COR-L47 (cell line): Measurements from ENCODE around the gene MSL1.

Experiments
- DNase-seq: peaks from one replicate; lab custom pipeline; 2025; lab: John Stamatoyannopoulos, UW

The MSL1 gene, protein sequence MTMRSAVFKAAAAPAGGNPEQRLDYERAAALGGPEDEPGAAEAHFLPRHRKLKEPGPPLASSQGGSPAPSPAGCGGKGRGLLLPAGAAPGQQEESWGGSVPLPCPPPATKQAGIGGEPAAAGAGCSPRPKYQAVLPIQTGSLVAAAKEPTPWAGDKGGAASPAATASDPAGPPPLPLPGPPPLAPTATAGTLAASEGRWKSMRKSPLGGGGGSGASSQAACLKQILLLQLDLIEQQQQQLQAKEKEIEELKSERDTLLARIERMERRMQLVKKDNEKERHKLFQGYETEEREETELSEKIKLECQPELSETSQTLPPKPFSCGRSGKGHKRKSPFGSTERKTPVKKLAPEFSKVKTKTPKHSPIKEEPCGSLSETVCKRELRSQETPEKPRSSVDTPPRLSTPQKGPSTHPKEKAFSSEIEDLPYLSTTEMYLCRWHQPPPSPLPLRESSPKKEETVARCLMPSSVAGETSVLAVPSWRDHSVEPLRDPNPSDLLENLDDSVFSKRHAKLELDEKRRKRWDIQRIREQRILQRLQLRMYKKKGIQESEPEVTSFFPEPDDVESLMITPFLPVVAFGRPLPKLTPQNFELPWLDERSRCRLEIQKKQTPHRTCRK

DNA sequence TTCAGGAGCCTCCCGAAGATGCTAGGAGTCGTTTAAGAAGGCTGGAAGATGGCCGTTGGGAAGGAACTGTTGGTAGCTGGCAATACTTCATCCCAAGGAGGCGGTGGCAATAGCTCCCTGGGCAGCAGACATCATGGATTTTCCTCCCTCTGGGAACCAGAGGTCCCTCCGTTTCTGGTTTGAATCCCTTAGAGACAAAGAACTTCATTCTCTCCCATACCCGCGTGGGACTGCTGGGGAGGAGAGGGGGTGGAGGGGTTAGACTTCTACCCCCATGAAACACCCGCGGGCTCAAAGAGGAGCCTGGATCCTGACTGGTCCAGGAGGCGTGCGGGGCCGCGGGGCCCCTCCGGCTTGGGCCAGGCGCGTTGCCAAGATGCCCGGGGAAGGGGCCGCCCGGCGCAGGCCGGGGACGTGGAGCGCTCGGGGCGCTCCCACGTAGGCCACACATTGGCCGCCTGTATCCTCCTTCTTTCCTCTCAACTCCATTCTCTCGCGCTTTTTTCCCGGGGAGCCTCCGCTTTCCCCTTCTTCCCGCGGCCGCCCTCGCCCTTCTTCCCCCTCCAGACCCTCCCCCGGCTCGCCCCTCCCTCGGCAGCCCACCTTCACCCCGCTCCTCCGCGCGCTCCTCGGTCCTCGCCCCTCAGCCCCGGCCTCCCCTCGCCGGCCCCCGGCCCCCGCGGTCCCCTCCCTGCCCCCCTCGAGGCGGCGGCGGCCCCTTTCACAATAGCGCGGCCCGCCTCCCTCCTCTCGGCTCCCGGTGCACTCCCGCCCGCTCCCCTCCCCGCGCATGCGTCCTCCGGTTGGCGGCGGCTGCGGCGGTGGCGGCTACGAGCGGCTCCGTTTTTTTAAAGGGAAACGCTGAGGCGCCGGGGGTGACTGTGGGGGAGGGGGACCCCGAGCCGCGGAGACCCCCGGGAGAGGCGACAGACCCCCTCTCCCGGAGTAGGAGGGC lies at the start of gene MSL1:
MSL1 (plus strand) TSS at position 791 of the 955 bp plus-strand sequence. CDS start 642 bp downstream, outside the sequence.
- peak; percentile 69 for DNase-seq

DNA sequence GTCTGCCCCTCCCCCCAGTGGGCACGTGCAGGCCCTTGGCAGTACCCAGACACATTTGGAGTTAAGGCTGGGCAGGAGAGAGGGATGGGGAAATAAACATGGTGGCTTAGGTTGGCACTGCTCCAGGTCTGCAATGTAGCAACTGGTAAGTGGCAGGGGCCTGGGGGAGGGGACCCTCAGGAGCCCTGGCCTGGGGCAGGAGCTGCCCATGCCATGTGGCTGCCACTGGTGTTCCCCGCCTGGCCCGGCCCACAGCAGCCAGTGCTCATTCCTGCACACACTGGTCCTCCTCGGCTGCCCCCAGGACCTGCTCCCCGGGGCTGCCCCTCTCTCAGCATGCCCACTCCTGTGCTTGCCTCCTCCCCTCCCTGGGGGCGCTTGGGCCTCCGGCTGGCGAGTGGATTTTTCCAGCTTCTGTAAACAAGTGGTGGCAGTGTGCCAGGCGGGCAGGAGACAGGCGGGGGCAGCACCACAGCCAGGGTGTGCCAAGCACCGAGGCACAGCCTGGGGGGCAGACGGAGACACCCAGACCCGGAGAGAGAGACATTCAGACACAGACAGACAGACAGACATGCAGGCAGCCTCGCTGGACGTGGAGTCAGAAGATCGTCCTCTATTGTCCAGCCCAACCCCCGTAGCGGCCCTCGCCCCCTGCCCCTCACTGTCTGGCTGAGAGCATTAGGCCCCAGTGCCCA lies 49.6 kb upstream of the MSL1 start:
- peak; percentile 96 for DNase-seq

DNA sequence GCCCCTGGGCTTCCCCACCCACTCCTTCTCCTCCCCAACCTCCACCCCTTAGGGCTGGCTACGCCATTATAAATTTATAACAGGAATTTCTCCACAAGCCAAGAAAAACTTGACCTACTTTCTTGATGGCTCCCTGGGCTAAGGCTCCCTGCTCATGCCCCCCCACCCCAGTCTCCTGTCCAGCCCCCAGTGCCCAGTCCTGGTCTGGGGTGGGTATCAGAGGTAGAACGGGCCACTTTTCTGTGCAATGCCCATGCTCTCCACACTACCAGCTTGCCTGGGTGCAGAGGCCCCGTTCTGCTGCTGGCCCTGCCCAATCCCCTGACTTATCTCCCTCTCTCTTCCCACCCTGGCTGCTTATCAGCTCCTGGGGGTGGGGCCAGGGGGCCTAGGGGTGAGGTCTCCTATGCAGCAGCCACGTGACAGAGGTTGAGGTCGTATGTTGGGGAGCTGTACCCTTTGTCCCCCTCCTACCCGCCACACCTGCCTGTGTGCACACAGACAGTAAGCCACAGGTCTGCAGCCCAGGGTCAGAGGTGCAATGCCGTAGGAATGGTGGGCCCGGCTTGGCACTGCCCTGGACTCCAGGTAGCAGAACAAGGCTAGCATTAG lies 48.9 kb upstream of the MSL1 start:
- no peak for DNase-seq

DNA sequence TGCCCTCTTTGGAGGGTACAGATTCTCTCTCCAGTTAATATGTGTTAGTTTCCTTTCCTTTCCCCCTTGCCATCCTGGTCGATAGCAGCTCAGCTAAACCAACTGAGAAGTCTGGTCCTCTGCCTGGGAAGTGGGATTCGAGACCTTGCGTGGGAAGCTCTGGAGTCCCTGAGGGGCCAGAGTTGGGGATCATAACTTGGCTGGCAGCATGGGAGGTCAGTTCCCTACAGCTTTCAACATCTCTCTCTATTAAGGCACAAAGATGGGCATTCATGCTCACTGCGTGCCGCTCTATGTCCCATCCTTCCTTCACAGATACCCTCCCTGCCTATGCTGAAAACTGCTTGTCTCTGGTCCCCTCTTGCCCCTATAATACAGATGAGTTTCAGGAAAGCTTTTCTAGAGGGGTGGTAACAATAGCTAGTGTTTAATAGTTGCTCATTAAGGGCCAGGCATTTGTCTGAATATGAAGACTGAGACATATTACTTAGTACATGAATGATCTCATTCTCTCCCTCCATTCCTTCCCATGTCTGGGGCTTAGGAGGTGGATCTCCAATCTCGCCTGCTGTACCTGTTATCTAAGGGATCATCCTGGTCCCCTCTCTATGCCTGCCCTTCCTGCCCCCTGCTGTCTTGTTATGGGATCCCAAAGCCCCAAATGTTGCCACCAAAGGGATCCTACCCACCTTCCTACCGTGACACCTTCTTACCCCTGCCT lies 48.2 kb upstream of the MSL1 start:
- no peak for DNase-seq

DNA sequence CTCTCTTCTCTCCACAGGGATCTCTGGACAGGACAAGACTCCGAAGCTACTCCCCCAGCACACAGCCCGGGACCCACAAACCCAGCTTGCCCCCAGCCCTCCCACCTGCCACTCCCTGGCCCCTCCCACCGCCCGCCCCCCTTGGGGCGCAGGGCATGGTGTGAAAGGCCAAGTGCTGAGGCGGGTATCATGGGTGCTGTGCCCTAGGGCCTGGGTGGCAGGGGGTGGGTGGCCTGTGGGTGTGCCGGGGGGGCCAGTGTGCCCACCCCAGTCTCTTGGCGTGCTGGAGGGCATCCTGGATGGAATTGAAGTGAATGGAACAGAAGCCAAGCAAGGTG lies 47.6 kb upstream of the MSL1 start:
- no peak for DNase-seq

DNA sequence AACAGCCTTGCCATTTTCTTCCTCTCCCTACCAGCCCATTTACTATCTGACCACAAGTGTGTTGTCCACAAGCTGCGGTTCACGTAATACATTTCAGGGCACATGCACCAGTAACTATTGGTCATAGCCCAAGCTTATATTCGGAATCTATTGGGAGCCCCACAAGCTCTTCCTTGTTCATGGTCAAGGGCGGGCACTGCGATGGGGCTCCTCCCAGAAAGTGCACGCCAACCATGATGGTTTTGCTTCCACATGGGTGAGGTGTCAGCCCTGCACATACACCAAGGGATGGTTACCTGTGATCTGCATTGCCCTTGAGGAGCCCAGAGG lies 46.9 kb upstream of the MSL1 start:
- DNase-seq = no peak

DNA sequence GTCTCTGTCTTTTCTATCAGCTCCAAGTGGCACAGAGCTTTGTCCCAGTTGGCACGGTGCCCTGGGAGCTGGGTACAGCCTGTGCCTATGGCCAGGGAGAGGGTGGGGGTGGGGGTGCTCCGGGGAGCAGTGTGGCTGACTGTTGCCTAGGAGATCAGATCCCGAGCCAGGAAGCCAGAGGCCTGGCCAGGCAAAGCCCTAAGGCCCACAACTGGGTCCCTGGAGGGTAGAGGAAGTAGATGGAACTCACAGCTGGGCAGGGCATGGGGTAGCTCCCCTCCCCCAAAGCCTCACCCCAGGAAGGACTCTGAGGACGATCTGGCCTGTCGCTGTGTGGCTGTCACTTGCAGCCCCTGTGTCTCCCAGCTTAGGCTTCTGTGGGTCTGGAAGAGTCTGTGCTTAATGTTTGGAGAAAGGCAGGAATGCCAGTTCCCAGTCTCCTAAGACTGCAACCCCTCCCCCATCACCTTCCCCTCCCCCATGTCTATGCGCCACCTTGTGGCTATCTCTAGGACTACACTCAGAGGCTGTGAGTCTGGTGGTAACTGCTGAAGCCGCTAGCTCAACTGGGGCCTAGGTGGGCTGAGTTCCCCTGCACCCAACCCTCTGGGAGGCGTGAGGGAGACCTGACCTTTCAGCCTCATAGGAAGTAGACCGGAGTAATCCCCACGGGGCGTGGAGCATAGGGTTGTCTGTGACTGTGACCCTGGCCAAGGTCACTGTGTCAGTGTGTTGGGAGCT lies 46.4 kb upstream of the MSL1 start:
- peak; percentile 88 for DNase-seq

DNA sequence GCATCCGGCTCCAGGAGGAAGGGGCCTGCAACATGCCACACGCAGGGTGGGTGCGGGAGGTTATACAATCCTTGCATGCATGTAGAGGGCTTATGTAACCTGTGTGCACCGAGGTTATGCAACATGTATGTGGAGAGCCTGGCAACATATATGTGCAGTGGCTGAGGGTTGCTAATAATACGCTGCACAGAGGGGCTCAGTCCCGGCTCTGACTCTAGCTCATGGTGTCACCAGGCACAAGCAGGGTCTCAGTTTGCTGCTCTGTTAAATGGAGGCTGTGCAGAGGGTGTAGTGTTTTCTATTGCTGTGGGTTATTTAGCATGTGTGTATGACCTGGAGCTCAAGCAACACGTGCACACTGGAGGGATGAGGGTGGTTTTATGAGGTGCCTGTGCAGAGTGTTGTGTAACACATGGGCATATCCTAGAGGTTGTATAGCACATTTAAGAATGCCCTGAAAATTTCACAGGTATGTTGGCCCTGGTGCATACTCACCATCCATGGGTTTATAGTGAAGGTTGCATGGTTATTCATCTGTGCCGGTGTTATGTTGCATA lies 45.8 kb upstream of the MSL1 start:
- no peak for DNase-seq

DNA sequence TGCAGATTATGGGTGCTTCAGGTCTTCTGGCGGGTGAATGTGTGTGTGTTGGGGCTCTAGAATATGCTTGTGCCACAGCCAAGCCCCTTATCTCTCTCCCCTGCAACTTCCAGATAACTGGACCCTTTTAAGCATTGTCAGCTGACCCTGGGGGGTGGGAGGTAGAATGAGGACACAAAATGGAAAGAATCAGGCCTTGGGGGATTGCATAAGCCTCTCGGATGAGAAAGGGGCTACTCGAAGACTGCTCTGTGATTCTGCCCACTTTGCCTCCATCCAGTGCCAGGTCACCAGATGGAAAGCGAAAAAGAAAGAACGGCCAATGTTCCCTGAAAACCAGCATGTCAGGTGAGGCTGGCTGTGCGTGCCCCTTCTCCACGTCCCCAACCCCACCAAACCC lies 45.2 kb upstream of the MSL1 start:
- DNase-seq = no peak

DNA sequence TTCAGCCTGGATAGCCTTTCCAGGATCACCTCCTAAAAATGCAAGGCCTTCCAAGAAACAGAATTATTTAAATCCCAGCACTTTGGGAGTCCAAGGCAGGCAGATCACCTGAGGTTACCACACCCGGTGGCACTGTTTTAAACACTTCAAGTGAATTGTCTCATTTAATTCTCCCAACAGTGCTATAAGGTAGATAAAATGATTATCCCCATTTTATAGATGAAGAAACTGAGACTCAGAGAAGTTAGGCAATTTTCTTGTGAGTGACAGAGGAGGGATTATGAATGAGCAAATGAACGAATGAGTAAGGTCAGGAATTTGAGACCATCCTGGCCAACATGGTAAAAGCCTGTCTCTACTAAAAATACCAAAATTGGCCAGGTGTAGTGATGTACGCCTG lies 42.2 kb upstream of the MSL1 start:
- no peak for DNase-seq

DNA sequence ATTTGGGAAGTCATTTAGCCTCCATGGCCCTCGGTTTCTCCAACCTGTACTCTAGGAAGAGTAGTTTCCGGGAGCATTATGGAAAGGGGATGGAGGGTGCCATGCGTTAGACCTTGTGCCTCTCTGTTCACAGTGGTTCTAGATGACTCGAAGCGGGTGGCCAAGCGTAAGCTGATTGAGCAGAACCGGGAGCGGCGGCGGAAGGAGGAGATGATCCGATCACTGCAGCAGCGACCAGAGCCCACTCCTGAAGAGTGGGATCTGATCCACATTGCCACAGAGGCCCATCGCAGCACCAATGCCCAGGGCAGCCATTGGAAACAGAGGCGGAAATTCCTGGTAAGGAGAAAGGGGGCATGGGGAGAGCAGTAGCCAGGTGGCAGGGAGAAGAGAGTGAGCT lies 37.3 kb upstream of the MSL1 start:
- DNase-seq = no peak

DNA sequence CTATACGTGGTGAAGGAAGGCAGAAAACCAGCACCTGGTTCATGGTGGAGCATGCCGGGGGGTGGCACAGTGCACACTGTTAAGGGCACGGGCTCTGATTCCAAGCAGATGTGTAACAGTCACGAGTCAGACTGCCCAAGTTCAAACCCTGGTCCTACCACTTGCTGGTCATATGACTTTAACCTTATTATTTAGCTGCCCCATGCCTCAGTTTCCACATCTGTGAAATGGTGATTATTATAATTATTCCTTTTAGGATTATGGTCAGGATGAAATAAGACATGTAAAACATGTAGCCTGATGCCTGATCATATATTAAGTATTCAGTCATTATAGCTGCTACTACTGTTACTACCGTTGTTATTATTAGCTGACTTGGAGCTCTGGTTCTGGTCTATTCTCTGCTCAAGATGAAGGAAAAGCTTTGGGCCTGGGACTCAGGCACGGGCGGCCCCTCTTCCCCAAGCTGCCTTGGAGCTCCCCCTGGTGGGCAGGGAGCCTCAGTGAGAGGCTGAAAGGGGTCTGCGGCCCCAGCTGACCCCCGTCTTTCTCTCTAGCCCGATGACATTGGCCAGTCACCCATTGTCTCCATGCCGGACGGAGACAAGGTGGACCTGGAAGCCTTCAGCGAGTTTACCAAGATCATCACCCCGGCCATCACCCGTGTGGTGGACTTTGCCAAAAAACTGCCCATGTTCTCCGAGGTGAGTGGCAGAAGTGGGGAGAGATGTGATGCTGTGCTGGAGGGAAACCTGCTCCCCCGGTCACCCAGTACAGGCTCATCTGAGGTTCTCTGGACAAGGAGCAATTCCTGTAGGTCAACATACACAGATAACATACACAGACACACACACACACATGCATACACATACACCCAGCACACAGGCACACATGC lies 35.4 kb upstream of the MSL1 start:
- peak; percentile 50 for DNase-seq

DNA sequence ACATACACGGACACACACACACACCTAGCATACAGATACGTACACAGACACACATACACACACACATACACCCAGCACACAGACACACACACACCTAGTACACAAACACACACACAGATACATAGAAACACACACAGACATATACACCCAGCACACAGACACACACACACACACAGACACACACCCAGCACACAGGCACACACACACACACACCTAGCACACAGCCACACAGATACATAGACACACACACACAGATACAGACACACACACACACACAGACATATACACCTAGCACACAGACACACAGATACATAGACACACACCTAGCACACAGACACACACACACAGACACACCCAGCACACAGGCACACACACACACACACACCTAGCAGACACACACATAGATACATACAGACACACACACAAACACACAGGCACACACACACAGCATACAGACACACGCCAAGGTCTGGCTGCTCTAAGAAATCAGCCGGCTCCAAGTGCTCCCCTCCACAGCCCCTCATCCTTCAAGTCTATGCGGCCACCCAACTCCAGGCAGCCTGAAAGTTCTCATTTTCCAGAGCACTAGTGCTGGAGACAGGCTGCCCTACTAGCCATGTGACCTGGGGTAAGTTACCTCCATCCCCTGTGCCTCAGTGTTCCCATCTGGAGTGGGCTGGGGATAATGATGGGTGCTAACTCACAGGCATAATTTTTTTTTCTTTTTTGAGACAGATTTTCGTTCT lies 34.5 kb upstream of the MSL1 start:
- DNase-seq = no peak

DNA sequence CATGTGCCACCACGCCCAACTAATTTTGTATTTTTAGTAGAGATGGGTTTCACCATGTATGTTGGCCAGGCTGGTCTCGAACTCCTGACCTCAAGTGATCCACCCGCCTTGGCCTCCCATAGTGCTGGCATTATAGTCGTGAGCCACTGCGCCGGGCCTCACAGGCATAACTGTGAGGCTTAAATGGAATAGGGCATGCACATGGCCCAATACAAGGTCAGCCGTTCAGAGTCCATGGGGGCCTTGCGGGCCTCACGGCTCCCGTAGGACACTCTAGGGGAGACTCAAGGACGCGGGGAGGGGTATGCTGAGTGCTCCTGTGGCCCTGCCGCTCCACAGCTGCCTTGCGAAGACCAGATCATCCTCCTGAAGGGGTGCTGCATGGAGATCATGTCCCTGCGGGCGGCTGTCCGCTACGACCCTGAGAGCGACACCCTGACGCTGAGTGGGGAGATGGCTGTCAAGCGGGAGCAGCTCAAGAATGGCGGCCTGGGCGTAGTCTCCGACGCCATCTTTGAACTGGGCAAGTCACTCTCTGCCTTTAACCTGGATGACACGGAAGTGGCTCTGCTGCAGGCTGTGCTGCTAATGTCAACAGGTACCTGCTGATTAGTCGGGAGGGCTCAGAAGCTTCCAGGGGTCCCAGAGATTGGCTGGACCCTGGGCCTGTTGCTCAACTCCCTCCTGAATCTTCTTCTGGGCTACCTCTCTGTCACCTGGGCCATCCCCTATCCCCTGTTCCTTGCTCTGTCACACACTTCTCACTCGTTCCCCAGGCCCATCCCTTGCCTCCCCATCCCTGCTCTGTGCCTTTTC lies 33.7 kb upstream of the MSL1 start:
- no peak for DNase-seq

DNA sequence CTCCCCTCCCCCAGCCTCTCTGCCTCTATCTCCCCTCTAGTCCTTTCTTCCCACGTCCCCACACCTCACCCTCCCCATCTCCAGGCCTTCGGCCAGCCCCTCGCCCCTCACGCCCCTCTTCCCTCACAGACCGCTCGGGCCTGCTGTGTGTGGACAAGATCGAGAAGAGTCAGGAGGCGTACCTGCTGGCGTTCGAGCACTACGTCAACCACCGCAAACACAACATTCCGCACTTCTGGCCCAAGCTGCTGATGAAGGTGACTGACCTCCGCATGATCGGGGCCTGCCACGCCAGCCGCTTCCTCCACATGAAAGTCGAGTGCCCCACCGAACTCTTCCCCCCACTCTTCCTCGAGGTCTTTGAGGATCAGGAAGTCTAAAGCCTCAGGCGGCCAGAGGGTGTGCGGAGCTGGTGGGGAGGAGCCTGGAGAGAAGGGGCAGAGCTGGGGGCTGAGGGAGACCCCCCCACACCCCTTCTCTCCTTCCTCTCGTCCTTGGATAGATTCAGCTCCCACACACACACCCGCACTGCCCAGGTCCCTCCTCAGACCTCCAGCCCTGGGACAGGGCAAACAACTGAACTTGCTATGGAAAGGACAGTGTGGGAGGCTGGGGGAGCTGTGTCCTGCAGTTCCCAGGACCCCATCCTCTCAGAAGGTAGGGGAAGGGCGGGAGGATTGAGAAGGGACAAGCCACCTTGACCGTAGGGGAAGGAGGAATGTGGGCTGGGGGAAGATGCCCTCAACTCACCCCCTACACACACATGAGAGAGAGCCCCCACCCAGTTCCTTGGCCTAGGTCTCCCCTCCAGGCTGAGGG lies 32.5 kb upstream of the MSL1 start:
- no peak for DNase-seq
